HFF-Myc (cell line): ENCODE measurements around the gene OGFOD2.

ENCODE experiments used
- DNase-seq: peaks from one replicate; pipeline ENCODE4 v3.0.0-alpha.2; 2011; ENCODE audit warnings: low read depth; ENCODE audit errors: extremely low read depth
- H3K4me3 ChIP-seq: replicated peaks from 2 replicates; pipeline ENCODE4 v1.5.1; 2011; ENCODE audit warnings: low read depth, mild to moderate bottlenecking, control low read depth, low read length
- TF ChIP-seq, protein P1 (sequence below): IDR thresholded peaks from 2 replicates; pipeline ENCODE4 v1.5.1; 2012; ENCODE audit warnings: mild to moderate bottlenecking, low read depth, low read length, control low read depth; ENCODE audit errors: missing control alignments

OGFOD2 gene

DNA sequence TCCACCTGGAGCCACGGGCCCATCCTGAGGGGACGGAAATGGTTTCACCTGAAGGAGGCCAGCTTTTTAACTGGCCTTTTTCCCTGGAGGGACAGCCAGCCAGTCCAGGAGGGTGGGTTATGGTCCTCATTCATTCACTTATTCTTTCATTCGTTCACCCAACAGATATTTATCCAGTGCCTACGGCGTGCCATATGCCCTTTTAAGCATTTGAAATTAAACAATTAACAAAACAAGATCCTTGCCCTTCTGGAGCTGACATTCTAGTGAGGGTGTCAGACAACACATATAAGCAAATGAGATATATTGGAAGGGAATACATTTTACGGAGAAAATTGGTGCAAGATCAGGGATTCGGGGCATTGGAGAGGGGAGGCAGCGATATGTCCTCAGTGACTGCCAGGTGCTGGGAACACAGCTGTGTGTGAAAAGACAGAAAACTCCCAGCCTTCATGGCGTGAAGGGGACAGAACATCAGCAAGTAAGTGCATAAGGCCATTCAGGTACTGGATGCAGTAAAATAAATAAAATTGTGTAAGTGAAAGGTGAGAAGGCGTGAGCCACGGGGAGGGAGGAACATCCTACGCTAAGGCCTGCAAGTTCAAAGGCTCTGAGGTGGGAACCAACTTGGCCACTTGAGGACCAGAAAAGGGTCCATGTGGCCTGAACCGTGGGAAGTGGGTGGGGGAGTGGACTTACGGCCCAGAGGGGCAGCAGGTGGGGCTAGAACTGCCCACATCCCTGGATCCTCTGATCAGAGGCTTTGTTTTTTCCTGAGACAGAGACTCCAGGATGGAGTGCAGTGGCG, 8.1 kb upstream of the OGFOD2 start:
- no peak overlapping the region for H3K4me3 ChIP-seq
- no peak for DNase-seq
- TF ChIP-seq, protein P1, sequence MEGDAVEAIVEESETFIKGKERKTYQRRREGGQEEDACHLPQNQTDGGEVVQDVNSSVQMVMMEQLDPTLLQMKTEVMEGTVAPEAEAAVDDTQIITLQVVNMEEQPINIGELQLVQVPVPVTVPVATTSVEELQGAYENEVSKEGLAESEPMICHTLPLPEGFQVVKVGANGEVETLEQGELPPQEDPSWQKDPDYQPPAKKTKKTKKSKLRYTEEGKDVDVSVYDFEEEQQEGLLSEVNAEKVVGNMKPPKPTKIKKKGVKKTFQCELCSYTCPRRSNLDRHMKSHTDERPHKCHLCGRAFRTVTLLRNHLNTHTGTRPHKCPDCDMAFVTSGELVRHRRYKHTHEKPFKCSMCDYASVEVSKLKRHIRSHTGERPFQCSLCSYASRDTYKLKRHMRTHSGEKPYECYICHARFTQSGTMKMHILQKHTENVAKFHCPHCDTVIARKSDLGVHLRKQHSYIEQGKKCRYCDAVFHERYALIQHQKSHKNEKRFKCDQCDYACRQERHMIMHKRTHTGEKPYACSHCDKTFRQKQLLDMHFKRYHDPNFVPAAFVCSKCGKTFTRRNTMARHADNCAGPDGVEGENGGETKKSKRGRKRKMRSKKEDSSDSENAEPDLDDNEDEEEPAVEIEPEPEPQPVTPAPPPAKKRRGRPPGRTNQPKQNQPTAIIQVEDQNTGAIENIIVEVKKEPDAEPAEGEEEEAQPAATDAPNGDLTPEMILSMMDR, result no peak

DNA sequence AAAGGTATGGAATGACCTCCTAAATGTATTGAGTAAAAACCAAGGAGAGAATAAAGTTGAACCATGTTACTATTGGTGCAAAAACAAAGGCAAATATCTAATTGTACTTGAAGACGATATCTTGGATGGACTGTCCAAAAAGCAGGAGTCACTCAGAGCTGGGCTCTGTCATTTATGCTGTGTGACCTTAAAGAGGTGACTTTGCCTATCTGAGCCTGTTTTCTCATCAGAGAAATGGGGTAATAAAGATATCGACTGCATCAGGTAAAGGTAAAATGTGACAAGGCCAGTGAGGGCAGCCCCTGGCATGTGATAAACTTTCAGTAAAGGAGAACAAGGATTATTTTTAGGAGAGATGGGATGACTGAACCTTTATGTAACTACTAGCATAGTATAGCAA, 6.9 kb upstream of the OGFOD2 start:
- DNase-seq, result no peak
- TF ChIP-seq, protein P1, result no peak
- H3K4me3 ChIP-seq, result no peak overlapping the region

DNA sequence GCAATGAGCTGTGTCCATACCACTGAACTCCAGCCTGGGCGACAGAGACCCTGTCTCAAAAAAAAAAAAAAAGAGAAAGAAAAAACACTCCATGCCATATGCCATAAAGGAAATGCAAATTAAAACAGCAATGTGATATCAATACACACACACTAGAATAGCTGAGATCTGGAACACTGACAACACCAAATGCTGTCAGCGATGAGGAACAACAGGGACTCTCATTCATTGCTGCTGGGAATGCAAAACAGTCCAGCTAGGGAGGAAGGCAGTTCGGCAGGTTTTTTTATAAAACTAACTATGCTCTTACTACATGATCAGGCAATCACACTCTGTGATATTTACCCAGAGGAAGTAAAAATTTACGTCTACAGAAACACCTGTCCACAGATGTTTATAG, 5.4 kb upstream of the OGFOD2 start:
- TF ChIP-seq, protein P1, result no peak
- no peak for DNase-seq

DNA sequence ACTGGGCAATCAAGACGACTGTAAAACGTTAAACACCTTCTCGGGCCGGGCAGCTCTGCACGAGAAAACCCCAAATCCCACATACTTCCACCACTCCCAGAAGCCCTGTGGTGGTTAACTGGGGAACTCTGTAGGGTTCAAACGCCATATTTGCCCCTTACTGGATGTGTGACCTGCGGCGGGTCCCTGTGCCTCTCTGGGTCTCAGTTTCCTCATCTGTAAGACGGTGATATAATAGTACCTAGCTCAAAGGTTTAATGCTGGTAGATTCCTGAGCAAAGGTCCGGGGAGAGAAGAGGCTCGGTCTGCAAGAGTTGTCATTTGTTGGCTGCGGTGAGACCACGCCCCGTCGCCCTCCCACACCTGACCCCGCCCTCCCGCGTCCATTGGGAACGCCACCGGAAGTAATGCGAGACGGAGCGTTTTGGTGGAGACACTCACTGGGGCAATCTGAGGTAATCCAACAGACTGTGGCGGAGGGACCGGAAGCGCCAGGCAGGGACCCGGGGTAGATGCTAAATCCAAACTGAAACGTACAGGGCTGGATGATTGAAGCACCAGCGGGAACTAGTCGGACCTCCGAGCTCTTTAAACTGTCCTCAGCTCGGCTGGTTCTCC, 661 bp upstream of the OGFOD2 start:
- peak overlapping the region; percentile 60 for H3K4me3 ChIP-seq
- peak; percentile 95 for DNase-seq
- TF ChIP-seq, protein P1, result no peak

More for the DNA sequence above, 5.4 kb upstream of the OGFOD2 start:
- H3K4me3 ChIP-seq, result no peak overlapping the region

DNA sequence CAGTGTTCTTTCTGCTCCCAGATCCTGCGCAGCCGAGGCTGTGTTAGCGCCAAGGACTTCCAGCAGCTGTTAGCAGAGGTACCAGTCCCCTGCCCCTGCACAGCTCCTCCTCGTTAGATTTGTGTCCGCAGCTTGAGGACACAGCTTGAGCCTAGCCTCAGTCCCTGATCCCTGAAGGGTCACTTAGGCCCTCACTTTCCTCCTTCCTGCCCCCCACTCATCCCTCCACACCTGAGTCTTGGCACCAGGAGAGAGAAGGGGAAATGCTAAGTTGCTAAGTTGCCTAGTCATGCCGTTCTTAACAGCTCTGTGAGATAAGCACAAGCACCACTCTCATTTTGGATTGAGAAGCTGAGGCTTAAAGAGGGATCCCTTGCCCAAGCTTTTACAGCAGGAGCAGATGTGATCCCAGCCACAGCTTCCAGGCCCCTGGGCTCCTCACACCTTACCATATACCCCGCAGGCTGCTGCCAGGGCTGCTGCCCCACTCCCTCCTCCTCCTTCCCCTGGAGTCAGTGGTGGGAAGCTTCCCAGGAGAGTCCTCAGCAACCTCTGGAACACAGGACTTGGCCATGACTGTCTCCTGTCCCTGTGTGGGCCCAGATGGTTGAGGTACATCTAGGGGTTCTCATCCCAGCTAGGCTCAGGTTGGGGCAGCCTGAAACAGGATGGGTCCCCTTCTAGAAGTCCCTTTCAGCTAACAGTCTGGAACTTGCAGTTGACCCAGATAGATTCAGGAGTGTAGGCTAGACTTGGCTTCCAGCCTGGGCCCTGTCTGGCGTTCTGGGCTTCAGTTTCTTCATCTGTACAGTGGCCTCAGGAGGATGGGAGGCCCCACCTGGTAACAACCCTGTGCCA, 975 bp downstream of the OGFOD2 start:
- no peak for DNase-seq
- TF ChIP-seq, protein P1, result no peak
- peak overlapping the region; percentile 60 for H3K4me3 ChIP-seq

DNA sequence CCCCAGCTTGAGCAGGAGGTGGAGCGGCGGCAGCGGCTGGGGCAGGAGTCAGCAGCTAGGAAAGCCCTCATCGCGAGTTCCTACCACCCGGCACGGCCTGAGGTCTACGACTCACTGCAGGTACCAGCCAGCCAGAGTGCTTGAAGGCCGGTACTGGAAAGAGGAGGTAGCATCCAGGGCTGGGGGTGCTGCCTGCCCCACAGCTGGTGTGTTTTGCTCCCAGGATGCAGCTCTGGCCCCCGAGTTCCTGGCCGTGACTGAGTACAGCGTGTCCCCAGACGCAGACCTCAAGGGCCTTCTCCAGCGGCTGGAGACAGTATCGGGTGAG, 1.6 kb downstream of the OGFOD2 start:
- TF ChIP-seq, protein P1, result no peak
- DNase-seq, result no peak
- peak overlapping the region; percentile 60; the same call in 1 of the 2 replicates for H3K4me3 ChIP-seq
